LNCAP (cell line): ENCODE results near the gene ANAPC2.

Source experiments
- TF ChIP-seq, protein P1 (sequence below): fragments of 450-650 bp; IDR thresholded peaks from 2 replicates; pipeline ENCODE4 v1.5.1; 2017; ENCODE audit warnings: mild to moderate bottlenecking

The ANAPC2 gene

GRCh38 chr9:137136881-137137607, 51.3 kb downstream of the ANAPC2 start:
- TF ChIP-seq, protein P1, sequence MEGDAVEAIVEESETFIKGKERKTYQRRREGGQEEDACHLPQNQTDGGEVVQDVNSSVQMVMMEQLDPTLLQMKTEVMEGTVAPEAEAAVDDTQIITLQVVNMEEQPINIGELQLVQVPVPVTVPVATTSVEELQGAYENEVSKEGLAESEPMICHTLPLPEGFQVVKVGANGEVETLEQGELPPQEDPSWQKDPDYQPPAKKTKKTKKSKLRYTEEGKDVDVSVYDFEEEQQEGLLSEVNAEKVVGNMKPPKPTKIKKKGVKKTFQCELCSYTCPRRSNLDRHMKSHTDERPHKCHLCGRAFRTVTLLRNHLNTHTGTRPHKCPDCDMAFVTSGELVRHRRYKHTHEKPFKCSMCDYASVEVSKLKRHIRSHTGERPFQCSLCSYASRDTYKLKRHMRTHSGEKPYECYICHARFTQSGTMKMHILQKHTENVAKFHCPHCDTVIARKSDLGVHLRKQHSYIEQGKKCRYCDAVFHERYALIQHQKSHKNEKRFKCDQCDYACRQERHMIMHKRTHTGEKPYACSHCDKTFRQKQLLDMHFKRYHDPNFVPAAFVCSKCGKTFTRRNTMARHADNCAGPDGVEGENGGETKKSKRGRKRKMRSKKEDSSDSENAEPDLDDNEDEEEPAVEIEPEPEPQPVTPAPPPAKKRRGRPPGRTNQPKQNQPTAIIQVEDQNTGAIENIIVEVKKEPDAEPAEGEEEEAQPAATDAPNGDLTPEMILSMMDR, result no peak

DNA sequence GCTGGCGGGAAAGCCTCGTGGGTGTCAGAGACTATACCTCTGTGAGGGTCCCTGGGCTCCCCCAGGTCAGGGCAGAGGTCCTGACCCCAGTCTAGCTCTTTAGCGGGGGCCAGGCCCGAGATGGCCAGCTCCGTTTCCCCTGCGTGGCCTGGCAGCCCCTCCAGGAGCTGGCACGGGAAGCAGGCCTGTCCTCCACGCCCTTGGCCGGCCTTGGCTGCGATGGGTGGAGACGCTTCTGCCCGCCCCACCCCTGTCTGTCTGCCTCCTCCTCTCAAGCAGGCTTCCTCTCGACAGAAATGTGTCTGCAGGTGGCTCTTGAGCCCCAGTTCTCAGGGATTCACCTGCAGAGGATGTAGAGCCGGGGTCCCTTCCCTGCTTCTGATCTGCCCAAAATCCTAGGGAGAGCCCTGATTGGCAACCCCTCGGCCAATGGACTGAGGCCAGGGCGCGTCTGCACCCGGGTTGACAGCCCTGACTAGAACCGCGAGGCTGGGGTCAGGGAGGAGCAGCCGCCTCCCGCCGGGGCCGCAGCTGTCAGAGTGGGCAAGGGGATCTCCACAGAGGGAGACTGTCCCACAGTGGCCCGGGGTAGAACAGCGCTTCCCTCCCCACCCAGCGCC, 52.0 kb downstream of the ANAPC2 start:
- TF ChIP-seq, protein P1, result no peak

- TF ChIP-seq, protein P1, result no peak
Measured at GRCh38 chr9:137134191-137134590, 54.2 kb downstream of the ANAPC2 start.

- TF ChIP-seq, protein P1, result no peak
Measured at GRCh38 chr9:137130176-137130755, 58.1 kb downstream of the ANAPC2 start.

GRCh38 chr9:137129456-137130175, 58.7 kb downstream of the ANAPC2 start:
- TF ChIP-seq, protein P1, result no peak

GRCh38 chr9:137128862-137129455, 59.4 kb downstream of the ANAPC2 start:
- TF ChIP-seq, protein P1, result no peak

DNA sequence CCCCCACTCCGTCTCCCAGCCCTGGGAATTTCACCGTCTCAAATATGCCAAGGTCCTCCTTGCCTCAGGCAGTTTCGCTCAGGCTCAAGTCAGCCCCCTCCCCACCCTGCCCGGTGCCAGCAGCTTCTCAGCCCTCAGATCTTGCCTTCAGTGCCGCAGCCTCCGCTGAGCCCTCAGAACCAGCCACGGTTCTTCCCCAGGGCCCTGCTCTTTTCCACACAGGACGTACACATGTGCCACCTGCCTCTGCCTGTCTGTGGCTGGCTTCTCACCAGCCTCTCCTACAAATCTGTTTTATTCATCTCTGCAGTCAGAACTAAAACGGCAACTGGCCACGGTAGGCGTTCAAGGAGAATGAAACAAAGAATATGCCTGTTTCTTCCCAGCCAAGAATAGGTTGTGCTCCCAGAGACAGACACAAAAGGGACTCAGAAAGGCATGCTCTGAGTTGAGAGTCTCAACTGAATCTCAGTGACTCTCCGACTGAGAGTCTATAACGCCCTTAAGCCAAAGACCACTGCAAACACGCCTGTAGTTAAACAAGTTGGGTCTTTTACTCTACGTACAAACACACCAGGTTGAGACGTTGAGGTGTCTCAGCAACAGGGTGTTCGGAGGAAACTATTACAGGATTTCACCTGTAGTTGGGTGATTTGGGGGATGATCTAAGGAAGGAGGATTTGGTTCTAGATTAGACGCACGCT, 60.0 kb downstream of the ANAPC2 start:
- TF ChIP-seq, protein P1, result no peak
